Lower lobe of right lung (tissue), 2 donors: ENCODE results near the gene RPS8. TPM values are rescaled to one million over a fixed set of nuclear protein-coding genes. Genes with fewer than 3 reads are reported as not detected.
A peak's percentile ranks its signal among the peaks of the same experiment; 100 is the strongest.

Experiments
- ATAC-seq, 2 donors: fragments of 200-7000 bp; cut with Tn5 transposase; one replicate each; pipeline ENCODE4 v1.9.1; 2020 to 2022; ENCODE audit warnings: mild to moderate bottlenecking in 2 of 2, moderate library complexity in 2 of 2
- DNase-seq: peaks from one replicate; pipeline ENCODE4 v3.0.0-alpha.2; 2020
- H3K27ac ChIP-seq: fragments of 200-600 bp; one replicate; pipeline ENCODE4 v1.8.0; 2022
- H3K27me3 ChIP-seq: fragments of 200-600 bp; one replicate; pipeline ENCODE4 v1.8.0; 2022; ENCODE audit warnings: low read depth
- H3K36me3 ChIP-seq: fragments of 200-600 bp; one replicate; pipeline ENCODE4 v1.8.0; 2022; ENCODE audit warnings: mild to moderate bottlenecking
- H3K4me1 ChIP-seq: fragments of 200-600 bp; one replicate; pipeline ENCODE4 v1.8.0; 2022
- H3K4me3 ChIP-seq: fragments of 200-600 bp; one replicate; pipeline ENCODE4 v1.8.0; 2022; ENCODE audit warnings: mild to moderate bottlenecking
- H3K9me3 ChIP-seq: fragments of 200-600 bp; one replicate; pipeline ENCODE4 v1.8.0; 2022
- CTCF ChIP-seq: fragments of 200-600 bp; IDR thresholded peaks from one replicate; pipeline ENCODE4 v1.8.0; 2022; ENCODE audit warnings: antibody characterized with exemption, mild to moderate bottlenecking
- intact Hi-C: fragments of 100-400 bp; cut with DNase I; formaldehyde crosslinking; loops from one replicate; pipeline ENCODE4 v1.11.0; 2022
- total RNA-seq: library from RNA; stranded (reverse); fragmentation: NEBNext Ultra II Directional; extraction: Animal tissue kit (Norgen Biotek cat#: 25700); gene quantifications from one replicate; pipeline ENCODE4 v1.2.1, GENCODE V29; 2021
- donor health status: DM: no; HTN: yes; CAD: no; lungs with severe emphysema.

The RPS8 gene
- total RNA-seq, 1 donor from 2014 or later: 1,341 TPM

GRCh38 chr1:44739307-44740178 is 35.8 kb upstream of the RPS8 start, which contains the start of gene KIF2C:
Gene KIF2C (plus strand): TSS chr1:44739837. CDS start chr1:44739933, 96 bp downstream.
- peak; percentile 100 for ATAC-seq
- Histone ChIP-seq H3K27me3 (no peaks in the 10 kb centered on the region), H3K9me3 (no peaks in the 10 kb centered on the region), H3K27ac (peak within 1 kb of the TSS; percentile 87), H3K4me3 (peak within 1 kb of the TSS; percentile 66), H3K4me1 (peaks cover 7% of the 10 kb centered on the region), H3K36me3 (no peaks in the 10 kb centered on the region)
- peak; percentile 98 for DNase-seq
- TF ChIP-seq CTCF: no peak
- intact Hi-C loops: no loop called here

GRCh38 chr1:44740179-44740617 is 35.1 kb upstream of the RPS8 start:
- Histone ChIP-seq H3K36me3 (no peaks in the 10 kb centered on the region), H3K27ac (no peak overlapping the region), H3K9me3 (no peaks in the 10 kb centered on the region), H3K4me3 (peak overlapping the region; percentile 66), H3K4me1 (peaks cover 7% of the 10 kb centered on the region), H3K27me3 (no peaks in the 10 kb centered on the region)
- TF ChIP-seq CTCF: no peak
- no peak for DNase-seq
- no peak for ATAC-seq
- intact Hi-C loops: no loop called here

- no peak for DNase-seq
- ATAC-seq: no peak
- Histone ChIP-seq H3K4me3 (no peak overlapping the region), H3K4me1 (peaks cover 7% of the 10 kb centered on the region), H3K27me3 (no peaks in the 10 kb centered on the region), H3K36me3 (no peaks in the 10 kb centered on the region), H3K27ac (no peak overlapping the region), H3K9me3 (no peaks in the 10 kb centered on the region)
- intact Hi-C loops: no loop called here
- no peak for TF ChIP-seq CTCF
These were observed 32.1 kb upstream of the RPS8 start for GRCh38 chr1:44743211-44743610.

- no peak for DNase-seq
- ATAC-seq: no peak
- Histone ChIP-seq H3K27me3 (no peaks in the 10 kb centered on the region), H3K4me3 (no peak overlapping the region), H3K27ac (no peak overlapping the region), H3K9me3 (no peaks in the 10 kb centered on the region), H3K36me3 (no peaks in the 10 kb centered on the region), H3K4me1 (no peaks in the 10 kb centered on the region)
- TF ChIP-seq CTCF: no peak
- intact Hi-C loops: no loop called here
These were observed 27.5 kb upstream of the RPS8 start for GRCh38 chr1:44747878-44748277.

- no peak for TF ChIP-seq CTCF
- Histone ChIP-seq H3K4me3 (no peak overlapping the region), H3K4me1 (no peaks in the 10 kb centered on the region), H3K27me3 (no peaks in the 10 kb centered on the region), H3K36me3 (no peaks in the 10 kb centered on the region), H3K27ac (peak overlapping the region; percentile 11), H3K9me3 (no peaks in the 10 kb centered on the region)
- ATAC-seq (no peak), DNase-seq (no peak)
- intact Hi-C loops: no loop called here
These were observed 17.9 kb upstream of the RPS8 start for GRCh38 chr1:44757420-44757819.
